Erythroblast (primary cell): ENCODE data around the gene ELAC2.

Experiments
- GATA1 ChIP-seq: IDR thresholded peaks from 2 replicates; pipeline ENCODE4 v1.6.1; 2011; ENCODE audit warnings: low read depth, mild to moderate bottlenecking, control low read depth, low read length, moderate library complexity
- POLR2A ChIP-seq: IDR thresholded peaks from 2 replicates; pipeline ENCODE4 v1.6.1; 2011; ENCODE audit warnings: mild to moderate bottlenecking, low read length

DNA sequence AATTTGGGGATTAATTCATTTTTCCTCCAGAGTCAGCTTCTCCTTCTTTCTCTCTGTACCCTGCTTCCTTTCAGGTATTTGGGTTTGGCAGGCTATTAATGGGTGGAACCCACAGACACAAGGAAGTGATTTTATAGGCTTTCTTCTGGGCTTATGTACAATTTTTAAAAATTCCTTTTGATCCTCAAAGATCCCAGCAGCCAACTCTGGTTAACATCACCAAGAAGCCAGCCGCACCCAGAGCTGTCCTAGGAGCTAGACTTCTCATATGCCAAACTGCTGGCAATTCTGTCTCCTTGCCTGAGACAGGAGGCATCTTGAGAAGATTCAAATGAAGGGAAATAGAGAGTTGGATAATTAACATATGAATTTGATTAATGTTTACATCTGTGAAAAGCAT lies 47.2 kb upstream of the ELAC2 start:
- TF ChIP-seq POLR2A, result no peak
- no peak for TF ChIP-seq GATA1
